H9 (cell line): ENCODE data around the gene MED22. TPM values are rescaled to one million over a fixed set of nuclear protein-coding genes. Genes with fewer than 3 reads are reported as not detected.
"Not testable (repeated sequence)": the region's sequence is repeated elsewhere in the genome, so short reads cannot be mapped to it uniquely, and the experiment has no call there.

ENCODE experiments used
- DNase-seq: peaks from one replicate; pipeline ENCODE4 v3.0.0-alpha.2; 2017
- H2AFZ ChIP-seq: one replicate; pipeline ENCODE4 v1.6.1; 2013; ENCODE audit warnings: mild to moderate bottlenecking, low read length, control low read depth, moderate library complexity
- H2AK5ac ChIP-seq: 2 replicates; pipeline ENCODE4 v1.6.1; 2013; ENCODE audit warnings: low read length, control low read depth, mixed read lengths; ENCODE audit not compliant: insufficient read length
- H2BK120ac ChIP-seq: one replicate; pipeline ENCODE4 v1.6.1; 2013; ENCODE audit warnings: low read depth, mild to moderate bottlenecking, low read length, control low read depth, inconsistent platforms; ENCODE audit not compliant: poor library complexity, severe bottlenecking
- H2BK12ac ChIP-seq: 2 replicates; pipeline ENCODE4 v1.6.1; 2013; ENCODE audit warnings: low read length, control low read depth, mixed read lengths, low read depth; ENCODE audit not compliant: insufficient read length
- H2BK15ac ChIP-seq: 2 replicates; pipeline ENCODE4 v1.6.1; 2013; ENCODE audit warnings: low read depth, low read length, control low read depth
- H2BK20ac ChIP-seq: one replicate; pipeline ENCODE4 v1.6.1; 2013; ENCODE audit warnings: low read depth, mild to moderate bottlenecking, low read length, control low read depth, inconsistent platforms; ENCODE audit not compliant: poor library complexity, severe bottlenecking
- H2BK5ac ChIP-seq: 2 replicates; pipeline ENCODE4 v1.6.1; 2013; ENCODE audit warnings: low read length, control low read depth, mixed read lengths; ENCODE audit not compliant: insufficient read length
- H3K14ac ChIP-seq: 2 replicates; pipeline ENCODE4 v1.6.1; 2013; ENCODE audit warnings: low read length, control low read depth; ENCODE audit not compliant: insufficient read depth
- H3K18ac ChIP-seq: 2 replicates; pipeline ENCODE4 v1.6.1; 2013; ENCODE audit warnings: low read depth, mild to moderate bottlenecking, mixed read lengths, low read length, control low read depth; ENCODE audit not compliant: insufficient read length
- H3K23ac ChIP-seq: 2 replicates; pipeline ENCODE4 v1.6.1; 2013; ENCODE audit warnings: low read length, control low read depth, mixed read lengths, low read depth; ENCODE audit not compliant: insufficient read length
- H3K23me2 ChIP-seq: 2 replicates; pipeline ENCODE4 v1.6.1; 2013; ENCODE audit warnings: low read depth, mild to moderate bottlenecking, mixed read lengths, low read length, control low read depth; ENCODE audit not compliant: insufficient read length, poor library complexity, severe bottlenecking
- H3K27ac ChIP-seq: 2 replicates; pipeline ENCODE4 v1.5.1; 2013; ENCODE audit warnings: low read length, control low read depth, mixed read lengths, low read depth; ENCODE audit not compliant: insufficient read length
- H3K27me3 ChIP-seq: 2 replicates; pipeline ENCODE4 v1.6.1; 2013; ENCODE audit warnings: low read length, control low read depth, inconsistent platforms; ENCODE audit not compliant: insufficient read depth
- H3K4ac ChIP-seq: 2 replicates; pipeline ENCODE4 v1.6.1; 2013; ENCODE audit warnings: low read depth, mild to moderate bottlenecking, control low read depth, inconsistent platforms, low read length, moderate library complexity
- H3K4me1 ChIP-seq: 2 replicates; pipeline ENCODE4 v1.6.1; 2013; ENCODE audit warnings: low read length, control low read depth, inconsistent platforms; ENCODE audit not compliant: insufficient read depth
- H3K4me2 ChIP-seq: 2 replicates; pipeline ENCODE4 v1.6.1; 2013; ENCODE audit warnings: low read length, control low read depth, mixed read lengths; ENCODE audit not compliant: insufficient read length, insufficient read depth
- H3K56ac ChIP-seq: 2 replicates; pipeline ENCODE4 v1.6.1; 2013; ENCODE audit warnings: low read depth, mild to moderate bottlenecking, mixed read lengths, low read length, control low read depth; ENCODE audit not compliant: insufficient read length
- H3K79me1 ChIP-seq: 2 replicates; pipeline ENCODE4 v1.6.1; 2013; ENCODE audit warnings: low read depth, mild to moderate bottlenecking, moderate library complexity, low read length, control low read depth, inconsistent platforms; ENCODE audit not compliant: insufficient read depth, poor library complexity, severe bottlenecking
- H3K79me2 ChIP-seq: 2 replicates; pipeline ENCODE4 v1.6.1; 2013; ENCODE audit warnings: low read length, control low read depth, inconsistent platforms; ENCODE audit not compliant: insufficient read depth
- H3K9ac ChIP-seq: 2 replicates; pipeline ENCODE4 v1.6.1; 2013; ENCODE audit warnings: low read length, control low read depth, mixed read lengths; ENCODE audit not compliant: insufficient read length; ENCODE audit errors: extremely low read depth
- H3K9me3 ChIP-seq: one replicate; pipeline ENCODE4 v1.6.1; 2013; ENCODE audit warnings: low read depth, low read length, inconsistent platforms; ENCODE audit not compliant: control insufficient read depth
- H3T11ph ChIP-seq: one replicate; pipeline ENCODE4 v1.6.1; 2013; ENCODE audit warnings: mild to moderate bottlenecking, low read length, control low read depth, inconsistent platforms
- H4K20me1 ChIP-seq: one replicate; pipeline ENCODE4 v1.6.1; 2013; ENCODE audit not compliant: control insufficient read depth, insufficient read length, insufficient read depth
- H4K5ac ChIP-seq: 2 replicates; pipeline ENCODE4 v1.6.1; 2013; ENCODE audit warnings: low read depth, mild to moderate bottlenecking, mixed read lengths, low read length, control low read depth; ENCODE audit not compliant: insufficient read length
- H4K8ac ChIP-seq: replicated peaks from 2 replicates; pipeline ENCODE4 v1.6.1; 2013; ENCODE audit warnings: low read length, control low read depth, mixed read lengths, low read depth; ENCODE audit not compliant: insufficient read length
- H4K91ac ChIP-seq: 2 replicates; pipeline ENCODE4 v1.6.1; 2013; ENCODE audit warnings: low read depth, mild to moderate bottlenecking, moderate library complexity, mixed read lengths, low read length, control low read depth; ENCODE audit not compliant: insufficient read length
- H3K27ac Mint-ChIP-seq, 3 experiments: 2 replicates in 2 of 3; 3 replicates in 1 of 3; pipeline ENCODE4 v1.8.0; 2020 to 2021; ENCODE audit warnings: mixed read lengths in 3 of 3, mild to moderate bottlenecking in 1 of 3, moderate library complexity in 1 of 3
- H3K27me3 Mint-ChIP-seq: 2 replicates; pipeline ENCODE4 v1.8.0; 2021; ENCODE audit warnings: low read depth, mild to moderate bottlenecking, moderate library complexity, mixed read lengths
- H3K36me3 Mint-ChIP-seq, 3 experiments: 2 replicates in 2 of 3; 3 replicates in 1 of 3; pipeline ENCODE4 v1.8.0; 2020 to 2021; ENCODE audit warnings: low read depth in 3 of 3, mixed read lengths in 3 of 3; ENCODE audit not compliant: insufficient read depth in 1 of 3
- H3K4me1 Mint-ChIP-seq, 2 experiments: 2 replicates each; pipeline ENCODE4 v1.8.0; 2020; ENCODE audit warnings: mixed read lengths in 2 of 2
- H3K4me3 Mint-ChIP-seq, 2 experiments: 2 replicates in 1 of 2; 3 replicates in 1 of 2; pipeline ENCODE4 v1.8.0; 2020 to 2021; ENCODE audit warnings: mild to moderate bottlenecking in 2 of 2, mixed read lengths in 2 of 2, moderate library complexity in 1 of 2
- H3K9me3 Mint-ChIP-seq, 2 experiments: 2 replicates in 1 of 2; 3 replicates in 1 of 2; pipeline ENCODE4 v1.8.0; 2020; ENCODE audit warnings: mild to moderate bottlenecking in 2 of 2, mixed read lengths in 2 of 2, moderate library complexity in 1 of 2
- CTCF ChIP-seq: fragments of 200-600 bp; sonication (generic); conservative IDR thresholded peaks from 3 replicates; pipeline ENCODE4 v1.8.0; 2021; ENCODE audit warnings: antibody characterized with exemption, mild to moderate bottlenecking
- WGBS: extraction: QIAGEN DNeasy Blood & Tissue Kit; methylation state at CpG from one replicate; pipeline ENCODE4 v1.1.7; 2013; ENCODE audit warnings: missing lambda C conversion rate, low lambda C conversion rate, mixed read lengths; ENCODE audit not compliant: insufficient read length; ENCODE audit errors: extremely low coverage; 5-methylcytosine and 5-hydroxymethylcytosine counted together
- total RNA-seq: library from RNA; stranded (reverse); gene quantifications from 2 replicates; pipeline ENCODE4 v1.2.1, GENCODE V29; 2021

MED22 gene
- total RNA-seq, 1 experiment from 2014 or later: 60.1 TPM

DNA sequence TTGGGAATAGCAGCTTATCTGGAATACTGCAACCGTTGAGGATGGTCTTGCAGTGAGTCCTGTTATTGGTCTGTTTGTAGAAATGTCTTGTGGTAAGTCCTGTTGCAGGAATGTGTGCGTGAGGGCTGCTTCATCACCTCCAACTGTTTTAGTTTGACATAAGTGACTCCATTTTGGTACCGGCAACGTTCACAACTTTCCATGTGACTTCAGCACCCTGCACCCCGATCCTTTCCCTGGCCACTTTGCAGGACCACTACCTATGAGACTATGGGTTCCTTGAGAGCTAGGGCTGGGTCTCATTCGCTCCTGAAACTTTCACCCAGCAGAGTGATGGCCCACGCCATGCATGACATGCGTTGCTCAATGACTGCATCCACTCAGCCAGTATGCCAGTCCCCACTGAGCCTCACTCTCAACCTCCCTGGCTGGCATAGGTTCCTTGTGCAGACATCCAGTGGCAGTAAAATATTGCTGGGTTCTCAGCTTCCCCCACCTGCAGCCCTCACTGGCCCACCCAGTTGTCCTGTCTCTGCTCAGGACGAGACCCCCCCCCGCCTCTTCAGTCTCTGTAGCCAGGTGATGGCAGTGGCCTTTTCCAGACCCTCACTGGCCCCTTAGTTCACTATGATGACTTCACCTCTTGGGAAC lies 20.0 kb downstream of the MED22 start:
- Histone ChIP-seq H2AFZ (no peak overlapping the region), H2AK5ac (no peak overlapping the region), H3K56ac (no peak overlapping the region), H4K91ac (no peak overlapping the region), H2BK5ac (no peak overlapping the region), H3K79me2 (no peaks in the 10 kb centered on the region), H4K20me1 (no peaks in the 10 kb centered on the region), H3K23ac (no peak overlapping the region), H4K5ac (no peak overlapping the region), H3T11ph (no peak overlapping the region), H2BK120ac (no peak overlapping the region), H3K27me3 (no peaks in the 10 kb centered on the region), H3K4ac (no peak overlapping the region), H2BK12ac (no peak overlapping the region), H3K9me3 (peaks cover 11% of the 10 kb centered on the region), H3K23me2 (no peaks in the 10 kb centered on the region), H3K79me1 (no peaks in the 10 kb centered on the region), H3K14ac (no peak overlapping the region), H2BK20ac (no peak overlapping the region), H3K4me1 (no peaks in the 10 kb centered on the region), H3K27ac (no peak overlapping the region), H4K8ac (no peak overlapping the region), H2BK15ac (no peak overlapping the region), H3K18ac (no peak overlapping the region), H3K9ac (no peak overlapping the region), H3K4me2 (no peak overlapping the region)
- no CpG with 5 or more reads among the region's 10 CpGs for WGBS
- TF ChIP-seq CTCF: no peak
- peaks cover 21% of the 10 kb centered on the region for H3K27me3 Mint-ChIP-seq
- no peak overlapping the region for H3K27ac Mint-ChIP-seq
- DNase-seq: peak; percentile 18
- peaks cover 35 to 41% of the 10 kb centered on the region in 2 experiments for H3K9me3 Mint-ChIP-seq
- no peak overlapping the region for H3K4me3 Mint-ChIP-seq
- peaks cover 26 to 36% (median 30%) of the 10 kb centered on the region in 3 experiments for H3K36me3 Mint-ChIP-seq
- H3K4me1 Mint-ChIP-seq: 0 out of 4 replicates have a peak, but pooled peaks cover 0 to 4% of the 10 kb centered on the region in 2 experiments

- H3K4me1 ChIP-seq, H3K9ac ChIP-seq, H2BK20ac ChIP-seq, H2BK12ac ChIP-seq, H3K79me1 ChIP-seq, H3K56ac ChIP-seq, H3K23ac ChIP-seq, H4K20me1 ChIP-seq, H3K79me2 ChIP-seq, H2BK120ac ChIP-seq, H2BK15ac ChIP-seq, H3K18ac ChIP-seq, H3K27ac Mint-ChIP-seq, H3K4me2 ChIP-seq, H3K4ac ChIP-seq, H3K27ac ChIP-seq, H4K91ac ChIP-seq, H3K27me3 ChIP-seq, H2AFZ ChIP-seq, H3K23me2 ChIP-seq, H4K8ac ChIP-seq, H3T11ph ChIP-seq, H3K4me1 Mint-ChIP-seq, H3K14ac ChIP-seq, DNase-seq, H2AK5ac ChIP-seq, H3K4me3 Mint-ChIP-seq, H2BK5ac ChIP-seq, H4K5ac ChIP-seq: not testable (repeated sequence)
- H3K36me3 Mint-ChIP-seq: peaks cover 18 to 26% (median 21%) of the 10 kb centered on the region in 3 experiments
- H3K27me3 Mint-ChIP-seq: peaks cover 26% of the 10 kb centered on the region
- H3K9me3 Mint-ChIP-seq: peaks cover 35 to 41% of the 10 kb centered on the region in 2 experiments
- peaks cover 11% of the 10 kb centered on the region for H3K9me3 ChIP-seq
- WGBS: no CpG with 5 or more reads among the region's 6 CpGs
Observed at GRCh38 chr9:133327021-133327420, 20.9 kb downstream of the MED22 start.
